HEK293 (cell line): ENCODE measurements around the gene TXNDC2.

Source experiments
- FEZF1 ChIP-seq: fragments of 450-650 bp; formaldehyde crosslinking; IDR thresholded peaks from 2 replicates; pipeline ENCODE4 v1.5.1; 2016; ENCODE audit warnings: missing biosample characterization, missing genetic modification characterization
- GFI1B ChIP-seq: fragments of 450-650 bp; formaldehyde crosslinking; IDR thresholded peaks from 2 replicates; pipeline ENCODE4 v1.5.1; 2016; ENCODE audit warnings: missing biosample characterization, missing genetic modification characterization
- GLI2 ChIP-seq: fragments of 450-650 bp; formaldehyde crosslinking; IDR thresholded peaks from 2 replicates; pipeline ENCODE4; 2017; ENCODE audit warnings: missing biosample characterization, missing genetic modification characterization, low read depth, borderline replicate concordance
- GLI4 ChIP-seq: fragments of 450-650 bp; formaldehyde crosslinking; IDR thresholded peaks from 2 replicates; pipeline ENCODE4 v1.5.1; 2016; ENCODE audit warnings: missing biosample characterization, missing genetic modification characterization
- GLIS1 ChIP-seq: fragments of 450-650 bp; formaldehyde crosslinking; IDR thresholded peaks from 2 replicates; pipeline ENCODE4 v1.5.1; 2016; ENCODE audit warnings: missing biosample characterization, missing genetic modification characterization
- MZF1 ChIP-seq: fragments of 450-650 bp; formaldehyde crosslinking; IDR thresholded peaks from 2 replicates; pipeline ENCODE4 v1.5.1; 2017; ENCODE audit warnings: missing biosample characterization, missing genetic modification characterization, borderline replicate concordance
- ZFHX2 ChIP-seq: fragments of 450-650 bp; formaldehyde crosslinking; conservative IDR thresholded peaks from 2 replicates; pipeline ENCODE4 v1.5.1; 2016; ENCODE audit warnings: missing biosample characterization, missing genetic modification characterization
- ZIC2 ChIP-seq: fragments of 450-650 bp; formaldehyde crosslinking; IDR thresholded peaks from 2 replicates; pipeline ENCODE4 v1.5.1; 2016; ENCODE audit warnings: missing biosample characterization, missing genetic modification characterization
- ZNF335 ChIP-seq: fragments of 450-650 bp; formaldehyde crosslinking; conservative IDR thresholded peaks from 2 replicates; pipeline ENCODE4 v1.5.1; 2016; ENCODE audit warnings: missing biosample characterization, missing genetic modification characterization
- ZNF341 ChIP-seq: fragments of 450-650 bp; formaldehyde crosslinking; IDR thresholded peaks from 2 replicates; pipeline ENCODE4; 2016; ENCODE audit warnings: low read depth, missing biosample characterization, missing genetic modification characterization
- ZNF501 ChIP-seq: fragments of 450-650 bp; formaldehyde crosslinking; IDR thresholded peaks from 2 replicates; pipeline ENCODE4 v1.5.1; 2016; ENCODE audit warnings: missing biosample characterization, missing genetic modification characterization
- ZNF677 ChIP-seq: fragments of 450-650 bp; IDR thresholded peaks from 2 replicates; pipeline ENCODE4 v1.5.0; 2018; ENCODE audit warnings: missing biosample characterization, mild to moderate bottlenecking, missing genetic modification characterization, moderate library complexity
- ZNF76 ChIP-seq: fragments of 450-650 bp; formaldehyde crosslinking; IDR thresholded peaks from 2 replicates; pipeline ENCODE4; 2016; ENCODE audit warnings: low read depth, missing biosample characterization, missing genetic modification characterization, borderline replicate concordance
- ZNF792 ChIP-seq: fragments of 450-650 bp; formaldehyde crosslinking; IDR thresholded peaks from 2 replicates; pipeline ENCODE4 v1.5.1; 2016; ENCODE audit warnings: missing biosample characterization, missing genetic modification characterization
- ZXDB ChIP-seq: fragments of 450-650 bp; formaldehyde crosslinking; IDR thresholded peaks from 2 replicates; pipeline ENCODE4 v1.5.1; 2016; ENCODE audit warnings: missing biosample characterization, missing genetic modification characterization
- TF ChIP-seq, protein P1 (sequence below): fragments of 450-650 bp; formaldehyde crosslinking; IDR thresholded peaks from 2 replicates; pipeline ENCODE4 v1.5.1; 2016; ENCODE audit warnings: missing biosample characterization, missing genetic modification characterization
- TF ChIP-seq, protein P2 (sequence below): fragments of 450-650 bp; formaldehyde crosslinking; IDR thresholded peaks from 2 replicates; pipeline ENCODE4 v1.5.1; 2016; ENCODE audit warnings: missing biosample characterization, missing genetic modification characterization
- TF ChIP-seq, protein P3 (sequence below): fragments of 450-650 bp; formaldehyde crosslinking; IDR thresholded peaks from 2 replicates; pipeline ENCODE4 v1.5.1; 2016; ENCODE audit warnings: missing biosample characterization, missing genetic modification characterization
- TF ChIP-seq, protein P4 (sequence below): fragments of 450-650 bp; formaldehyde crosslinking; IDR thresholded peaks from 2 replicates; pipeline ENCODE4 v1.5.1; 2016; ENCODE audit warnings: missing biosample characterization, missing genetic modification characterization
- TF ChIP-seq, protein P5 (sequence below): fragments of 450-650 bp; formaldehyde crosslinking; IDR thresholded peaks from 2 replicates; pipeline ENCODE4 v1.5.1; 2016; ENCODE audit warnings: missing biosample characterization, missing genetic modification characterization

Gene TXNDC2

DNA sequence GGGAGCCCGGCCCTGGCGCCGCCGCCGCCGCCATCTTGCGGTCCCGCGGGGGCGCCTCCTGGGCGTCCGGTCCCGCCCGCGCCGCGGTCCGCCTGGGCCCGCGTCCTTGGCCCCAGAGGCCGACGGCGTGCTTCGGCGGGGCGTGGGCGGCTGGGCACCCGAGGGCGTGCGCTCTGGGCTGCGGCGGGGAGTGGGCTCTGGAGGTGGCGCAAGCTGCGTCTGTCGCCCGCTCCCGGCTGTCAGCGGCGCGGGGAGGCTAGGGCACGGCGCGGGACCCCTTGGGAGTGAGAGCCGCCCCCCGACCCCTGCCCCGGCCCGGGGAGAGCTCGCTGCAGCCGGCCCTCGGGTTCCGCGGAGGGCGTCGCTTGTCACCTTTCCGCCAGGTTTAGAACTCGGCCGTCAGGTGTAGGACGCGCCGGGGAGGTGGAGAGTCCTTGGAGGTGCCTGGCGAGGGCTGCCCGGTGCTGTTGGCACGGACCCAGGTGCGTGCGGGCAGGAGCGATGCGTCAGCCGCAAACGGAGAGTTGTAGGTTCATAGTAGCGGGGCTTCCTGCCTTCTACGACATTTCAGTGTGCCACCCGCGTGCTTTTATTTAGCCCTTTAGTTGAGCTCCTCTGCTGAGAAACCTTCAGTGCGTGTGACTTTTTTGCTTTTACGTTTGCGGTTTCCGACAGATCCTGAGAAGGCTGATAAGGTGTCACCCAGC, 29.0 kb downstream of the TXNDC2 start (continued):
- TF ChIP-seq, protein P1, sequence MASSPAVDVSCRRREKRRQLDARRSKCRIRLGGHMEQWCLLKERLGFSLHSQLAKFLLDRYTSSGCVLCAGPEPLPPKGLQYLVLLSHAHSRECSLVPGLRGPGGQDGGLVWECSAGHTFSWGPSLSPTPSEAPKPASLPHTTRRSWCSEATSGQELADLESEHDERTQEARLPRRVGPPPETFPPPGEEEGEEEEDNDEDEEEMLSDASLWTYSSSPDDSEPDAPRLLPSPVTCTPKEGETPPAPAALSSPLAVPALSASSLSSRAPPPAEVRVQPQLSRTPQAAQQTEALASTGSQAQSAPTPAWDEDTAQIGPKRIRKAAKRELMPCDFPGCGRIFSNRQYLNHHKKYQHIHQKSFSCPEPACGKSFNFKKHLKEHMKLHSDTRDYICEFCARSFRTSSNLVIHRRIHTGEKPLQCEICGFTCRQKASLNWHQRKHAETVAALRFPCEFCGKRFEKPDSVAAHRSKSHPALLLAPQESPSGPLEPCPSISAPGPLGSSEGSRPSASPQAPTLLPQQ, result 0 out of 2 replicates have a peak, but pooled peaks have one; percentile 26
- TF ChIP-seq FEZF1 (tag by site-specific recombination) (peak; percentile 76), ZIC2 (tag by site-specific recombination) (peak; percentile 56), MZF1 (tag by site-specific recombination) (no peak), GLI2 (no peak), ZNF792 (0 out of 2 replicates have a peak, but pooled peaks have one; percentile 46), ZXDB (tag by site-specific recombination) (peak; percentile 73), GLIS1 (peak; percentile 81), ZNF335 (tag by site-specific recombination) (peak; percentile 82), ZNF677 (tag by site-specific recombination) (no peak), ZNF341 (tag by site-specific recombination) (peak; percentile 80), ZFHX2 (tag by site-specific recombination) (peak; percentile 42), GFI1B (no peak), GLI4 (tag by site-specific recombination) (no peak), ZNF76 (tag by site-specific recombination) (no peak), ZNF501 (tag by site-specific recombination) (peak; percentile 59; the same call in 1 of the 2 replicates)
- TF ChIP-seq, protein P2, sequence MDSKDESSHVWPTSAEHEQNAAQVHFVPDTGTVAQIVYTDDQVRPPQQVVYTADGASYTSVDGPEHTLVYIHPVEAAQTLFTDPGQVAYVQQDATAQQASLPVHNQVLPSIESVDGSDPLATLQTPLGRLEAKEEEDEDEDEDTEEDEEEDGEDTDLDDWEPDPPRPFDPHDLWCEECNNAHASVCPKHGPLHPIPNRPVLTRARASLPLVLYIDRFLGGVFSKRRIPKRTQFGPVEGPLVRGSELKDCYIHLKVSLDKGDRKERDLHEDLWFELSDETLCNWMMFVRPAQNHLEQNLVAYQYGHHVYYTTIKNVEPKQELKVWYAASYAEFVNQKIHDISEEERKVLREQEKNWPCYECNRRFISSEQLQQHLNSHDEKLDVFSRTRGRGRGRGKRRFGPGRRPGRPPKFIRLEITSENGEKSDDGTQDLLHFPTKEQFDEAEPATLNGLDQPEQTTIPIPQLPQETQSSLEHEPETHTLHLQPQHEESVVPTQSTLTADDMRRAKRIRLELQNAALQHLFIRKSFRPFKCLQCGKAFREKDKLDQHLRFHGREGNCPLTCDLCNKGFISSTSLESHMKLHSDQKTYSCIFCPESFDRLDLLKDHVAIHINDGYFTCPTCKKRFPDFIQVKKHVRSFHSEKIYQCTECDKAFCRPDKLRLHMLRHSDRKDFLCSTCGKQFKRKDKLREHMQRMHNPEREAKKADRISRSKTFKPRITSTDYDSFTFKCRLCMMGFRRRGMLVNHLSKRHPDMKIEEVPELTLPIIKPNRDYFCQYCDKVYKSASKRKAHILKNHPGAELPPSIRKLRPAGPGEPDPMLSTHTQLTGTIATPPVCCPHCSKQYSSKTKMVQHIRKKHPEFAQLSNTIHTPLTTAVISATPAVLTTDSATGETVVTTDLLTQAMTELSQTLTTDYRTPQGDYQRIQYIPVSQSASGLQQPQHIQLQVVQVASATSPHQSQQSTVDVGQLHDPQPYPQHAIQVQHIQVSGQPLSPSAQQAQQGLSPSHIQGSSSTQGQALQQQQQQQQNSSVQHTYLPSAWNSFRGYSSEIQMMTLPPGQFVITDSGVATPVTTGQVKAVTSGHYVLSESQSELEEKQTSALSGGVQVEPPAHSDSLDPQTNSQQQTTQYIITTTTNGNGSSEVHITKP, result peak; percentile 27; the same call in 1 of the 2 replicates
- TF ChIP-seq, protein P3, sequence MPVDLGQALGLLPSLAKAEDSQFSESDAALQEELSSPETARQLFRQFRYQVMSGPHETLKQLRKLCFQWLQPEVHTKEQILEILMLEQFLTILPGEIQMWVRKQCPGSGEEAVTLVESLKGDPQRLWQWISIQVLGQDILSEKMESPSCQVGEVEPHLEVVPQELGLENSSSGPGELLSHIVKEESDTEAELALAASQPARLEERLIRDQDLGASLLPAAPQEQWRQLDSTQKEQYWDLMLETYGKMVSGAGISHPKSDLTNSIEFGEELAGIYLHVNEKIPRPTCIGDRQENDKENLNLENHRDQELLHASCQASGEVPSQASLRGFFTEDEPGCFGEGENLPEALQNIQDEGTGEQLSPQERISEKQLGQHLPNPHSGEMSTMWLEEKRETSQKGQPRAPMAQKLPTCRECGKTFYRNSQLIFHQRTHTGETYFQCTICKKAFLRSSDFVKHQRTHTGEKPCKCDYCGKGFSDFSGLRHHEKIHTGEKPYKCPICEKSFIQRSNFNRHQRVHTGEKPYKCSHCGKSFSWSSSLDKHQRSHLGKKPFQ (tag by site-specific recombination), result no peak
- TF ChIP-seq, protein P4, sequence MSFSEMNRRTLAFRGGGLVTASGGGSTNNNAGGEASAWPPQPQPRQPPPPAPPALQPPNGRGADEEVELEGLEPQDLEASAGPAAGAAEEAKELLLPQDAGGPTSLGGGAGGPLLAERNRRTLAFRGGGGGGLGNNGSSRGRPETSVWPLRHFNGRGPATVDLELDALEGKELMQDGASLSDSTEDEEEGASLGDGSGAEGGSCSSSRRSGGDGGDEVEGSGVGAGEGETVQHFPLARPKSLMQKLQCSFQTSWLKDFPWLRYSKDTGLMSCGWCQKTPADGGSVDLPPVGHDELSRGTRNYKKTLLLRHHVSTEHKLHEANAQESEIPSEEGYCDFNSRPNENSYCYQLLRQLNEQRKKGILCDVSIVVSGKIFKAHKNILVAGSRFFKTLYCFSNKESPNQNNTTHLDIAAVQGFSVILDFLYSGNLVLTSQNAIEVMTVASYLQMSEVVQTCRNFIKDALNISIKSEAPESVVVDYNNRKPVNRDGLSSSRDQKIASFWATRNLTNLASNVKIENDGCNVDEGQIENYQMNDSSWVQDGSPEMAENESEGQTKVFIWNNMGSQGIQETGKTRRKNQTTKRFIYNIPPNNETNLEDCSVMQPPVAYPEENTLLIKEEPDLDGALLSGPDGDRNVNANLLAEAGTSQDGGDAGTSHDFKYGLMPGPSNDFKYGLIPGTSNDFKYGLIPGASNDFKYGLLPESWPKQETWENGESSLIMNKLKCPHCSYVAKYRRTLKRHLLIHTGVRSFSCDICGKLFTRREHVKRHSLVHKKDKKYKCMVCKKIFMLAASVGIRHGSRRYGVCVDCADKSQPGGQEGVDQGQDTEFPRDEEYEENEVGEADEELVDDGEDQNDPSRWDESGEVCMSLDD (tag by site-specific recombination), result peak; percentile 74; the same call in 1 of the 2 replicates
- TF ChIP-seq, protein P5, sequence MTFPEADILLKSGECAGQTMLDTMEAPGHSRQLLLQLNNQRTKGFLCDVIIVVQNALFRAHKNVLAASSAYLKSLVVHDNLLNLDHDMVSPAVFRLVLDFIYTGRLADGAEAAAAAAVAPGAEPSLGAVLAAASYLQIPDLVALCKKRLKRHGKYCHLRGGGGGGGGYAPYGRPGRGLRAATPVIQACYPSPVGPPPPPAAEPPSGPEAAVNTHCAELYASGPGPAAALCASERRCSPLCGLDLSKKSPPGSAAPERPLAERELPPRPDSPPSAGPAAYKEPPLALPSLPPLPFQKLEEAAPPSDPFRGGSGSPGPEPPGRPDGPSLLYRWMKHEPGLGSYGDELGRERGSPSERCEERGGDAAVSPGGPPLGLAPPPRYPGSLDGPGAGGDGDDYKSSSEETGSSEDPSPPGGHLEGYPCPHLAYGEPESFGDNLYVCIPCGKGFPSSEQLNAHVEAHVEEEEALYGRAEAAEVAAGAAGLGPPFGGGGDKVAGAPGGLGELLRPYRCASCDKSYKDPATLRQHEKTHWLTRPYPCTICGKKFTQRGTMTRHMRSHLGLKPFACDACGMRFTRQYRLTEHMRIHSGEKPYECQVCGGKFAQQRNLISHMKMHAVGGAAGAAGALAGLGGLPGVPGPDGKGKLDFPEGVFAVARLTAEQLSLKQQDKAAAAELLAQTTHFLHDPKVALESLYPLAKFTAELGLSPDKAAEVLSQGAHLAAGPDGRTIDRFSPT (tag by site-specific recombination), result peak; percentile 87
